ENCODE measurements around the gene ADIRF. TPM values are rescaled to one million over a fixed set of nuclear protein-coding genes. Genes with fewer than 3 reads are reported as not detected.
A peak's percentile ranks its signal among the peaks of the same experiment; 100 is the strongest.
"Not testable (repeated sequence)": the region's sequence is repeated elsewhere in the genome, so short reads cannot be mapped to it uniquely, and the experiment has no call there.

ADIRF gene
- total RNA-seq, 1 donor from 2014 or later, result not detected

DNA sequence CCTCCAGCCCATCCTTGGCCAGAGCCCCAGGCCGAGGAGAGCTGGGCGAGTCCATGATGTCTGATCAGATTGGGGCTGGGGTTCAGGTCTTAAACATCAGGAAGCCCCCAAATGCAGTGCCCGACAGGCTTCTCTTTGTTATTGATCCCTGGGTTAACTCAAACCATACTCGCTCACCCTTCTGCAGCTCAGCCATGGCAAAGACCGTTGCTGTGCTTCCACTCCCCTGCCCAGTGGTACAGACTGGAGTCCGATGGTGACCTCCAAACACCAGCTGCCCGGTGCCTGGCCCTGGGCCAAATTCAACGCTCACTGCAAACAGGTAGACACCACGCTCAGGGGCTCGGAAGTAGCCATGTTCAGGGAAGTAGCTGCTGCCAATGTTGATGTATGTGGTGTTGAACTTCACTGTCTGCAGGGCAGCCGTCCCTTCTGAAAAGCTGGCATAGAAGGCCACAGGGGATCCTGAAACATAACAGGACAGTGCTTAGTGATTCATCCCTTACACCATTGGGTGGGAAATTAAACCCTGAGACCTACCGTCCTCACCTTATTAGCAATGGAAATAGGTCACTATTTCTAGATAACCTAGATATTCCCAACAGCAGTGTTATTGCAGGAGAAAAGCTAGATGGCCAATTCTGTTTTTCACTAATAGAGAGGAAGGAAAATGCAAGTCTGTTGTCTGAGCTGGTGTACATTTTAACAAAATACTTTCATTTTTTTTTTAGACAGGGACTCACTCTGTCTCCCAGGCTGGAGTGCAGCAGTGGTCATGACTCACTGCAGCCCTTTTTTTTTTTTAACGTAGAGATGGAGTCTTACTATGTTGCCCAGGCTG is 31.4 kb upstream of the ADIRF start:
- Mint-ChIP-seq H3K36me3 (ENCODE audit: low read depth) (peaks cover 2% of the 10 kb centered on the region), H3K27ac (ENCODE audit: unreplicated experiment) (peak overlapping the region; percentile 78), H3K9me3 (no peaks in the 10 kb centered on the region), H3K4me1 (peaks cover 4% of the 10 kb centered on the region), H3K4me3 (no peak overlapping the region), H3K27me3 (ENCODE audit: low read depth) (no peaks in the 10 kb centered on the region)
- no peak for TF ChIP-seq CTCF (conservative IDR thresholded peaks at IDR 0.05)
- DNase-seq (ENCODE audit: low read depth, low spot score), result no peak

GRCh38 chr10:86937502-86938154 is 30.7 kb upstream of the ADIRF start:
- no peak overlapping the region for H3K4me3 Mint-ChIP-seq
- TF ChIP-seq CTCF (conservative IDR thresholded peaks at IDR 0.05), result no peak
- H3K4me1 Mint-ChIP-seq, result peaks cover 4% of the 10 kb centered on the region
- no peaks in the 10 kb centered on the region for H3K27me3 Mint-ChIP-seq (ENCODE audit: low read depth)
- no peaks in the 10 kb centered on the region for H3K9me3 Mint-ChIP-seq
- DNase-seq (ENCODE audit: low read depth, low spot score), result no peak
- H3K36me3 Mint-ChIP-seq (ENCODE audit: low read depth), result no peaks in the 10 kb centered on the region
- H3K27ac Mint-ChIP-seq (ENCODE audit: unreplicated experiment), result no peak overlapping the region

GRCh38 chr10:86938260-86938659 is 30.0 kb upstream of the ADIRF start:
- TF ChIP-seq CTCF (conservative IDR thresholded peaks at IDR 0.05), result no peak
- no peak overlapping the region for H3K4me3 Mint-ChIP-seq

DNA sequence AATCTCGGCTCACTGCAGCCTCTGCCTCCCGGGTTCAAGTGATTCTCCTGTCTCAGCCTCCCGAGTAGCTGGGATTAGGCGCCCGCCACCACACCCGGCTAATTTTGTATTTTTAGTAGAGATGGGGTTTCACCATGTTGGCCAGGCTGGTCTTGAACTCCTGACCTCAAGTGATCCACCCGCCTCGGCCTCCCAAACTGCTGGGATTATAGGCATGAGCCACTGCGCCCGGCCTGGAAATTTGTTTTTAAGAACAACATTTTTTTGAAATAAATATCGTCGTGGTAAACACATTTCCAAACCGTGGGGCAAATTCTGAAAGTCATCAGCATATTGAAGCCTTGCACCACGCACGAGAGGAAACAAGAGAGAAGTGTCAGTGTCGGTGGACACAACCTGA is 28.2 kb upstream of the ADIRF start:
- H3K27me3 Mint-ChIP-seq (ENCODE audit: low read depth); H3K4me1 Mint-ChIP-seq; H3K4me3 Mint-ChIP-seq; H3K9me3 Mint-ChIP-seq; H3K27ac Mint-ChIP-seq (ENCODE audit: unreplicated experiment); H3K36me3 Mint-ChIP-seq (ENCODE audit: low read depth); DNase-seq (ENCODE audit: low read depth, low spot score): not testable (repeated sequence)

More at GRCh38 chr10:86938260-86938659, 30.0 kb upstream of the ADIRF start:
- H3K4me1 Mint-ChIP-seq, result peaks cover 4% of the 10 kb centered on the region
- H3K36me3 Mint-ChIP-seq (ENCODE audit: low read depth), result no peaks in the 10 kb centered on the region
- no peaks in the 10 kb centered on the region for H3K27me3 Mint-ChIP-seq (ENCODE audit: low read depth)
- H3K27ac Mint-ChIP-seq (ENCODE audit: unreplicated experiment), result no peak overlapping the region
- H3K9me3 Mint-ChIP-seq, result no peaks in the 10 kb centered on the region
- no peak for DNase-seq (ENCODE audit: low read depth, low spot score)

DNA sequence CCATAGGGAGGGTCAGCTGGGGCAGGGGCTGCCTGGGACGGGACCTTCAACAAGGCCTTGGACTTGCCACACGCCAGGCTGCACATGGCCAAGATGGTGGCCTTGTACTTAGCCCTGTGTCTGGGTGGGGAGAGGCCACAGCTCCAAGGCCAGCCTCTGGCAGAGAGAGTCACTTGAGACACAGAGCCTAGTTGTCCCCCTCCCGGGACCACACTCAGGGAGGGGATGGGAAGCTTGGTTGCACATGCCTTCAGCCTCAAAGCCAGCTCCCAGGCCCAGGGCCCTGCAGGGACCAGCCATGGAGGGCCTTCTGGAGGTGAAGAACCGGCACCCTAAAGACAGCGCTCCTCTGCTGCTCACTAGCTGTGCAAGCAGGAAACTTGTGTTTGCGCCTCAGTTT is 27.6 kb upstream of the ADIRF start:
- no peak overlapping the region for H3K27ac Mint-ChIP-seq (ENCODE audit: unreplicated experiment)
- DNase-seq (ENCODE audit: low read depth, low spot score), result no peak
- peaks cover 8% of the 10 kb centered on the region for H3K4me1 Mint-ChIP-seq
- no peak overlapping the region for H3K4me3 Mint-ChIP-seq
- no peak for TF ChIP-seq CTCF (conservative IDR thresholded peaks at IDR 0.05)
- no peaks in the 10 kb centered on the region for H3K36me3 Mint-ChIP-seq (ENCODE audit: low read depth)
- no peaks in the 10 kb centered on the region for H3K27me3 Mint-ChIP-seq (ENCODE audit: low read depth)
- H3K9me3 Mint-ChIP-seq, result no peaks in the 10 kb centered on the region

GRCh38 chr10:86941426-86941825 is 26.9 kb upstream of the ADIRF start:
- Mint-ChIP-seq H3K4me3 (no peak overlapping the region), H3K9me3 (no peaks in the 10 kb centered on the region), H3K27ac (ENCODE audit: unreplicated experiment) (no peak overlapping the region), H3K36me3 (ENCODE audit: low read depth) (no peaks in the 10 kb centered on the region), H3K4me1 (peaks cover 10% of the 10 kb centered on the region), H3K27me3 (ENCODE audit: low read depth) (no peaks in the 10 kb centered on the region)
- no peak for DNase-seq (ENCODE audit: low read depth, low spot score)
- TF ChIP-seq CTCF (conservative IDR thresholded peaks at IDR 0.05), result no peak
